K562 (cell line): ENCODE measurements around the gene SLC8A2. TPM values are rescaled to one million over a fixed set of nuclear protein-coding genes. Genes with fewer than 3 reads are reported as not detected.

Experiments used
- AFF4 ChIP-seq: sonication (generic); formaldehyde crosslinking; IDR thresholded peaks from 2 replicates; pipeline ENCODE4 v1.8.0; 2023; ENCODE audit warnings: mild to moderate bottlenecking, missing genetic modification reagents
- C11orf30 ChIP-seq: fragments of 450-650 bp; IDR thresholded peaks from 2 replicates; pipeline ENCODE4 v1.6.1; 2016; ENCODE audit warnings: low read depth, mild to moderate bottlenecking
- DMBX1 ChIP-seq: fragments of 250-450 bp; sonication (Bioruptor Pico); IDR thresholded peaks from 2 replicates; pipeline ENCODE4 v1.8.0; 2022; ENCODE audit warnings: inconsistent platforms, mild to moderate bottlenecking, moderate library complexity, borderline replicate concordance
- FOXK1 ChIP-seq: sonication (generic); formaldehyde crosslinking; IDR thresholded peaks from 2 replicates; pipeline ENCODE4 v1.8.0; 2022; ENCODE audit warnings: missing genetic modification reagents, mild to moderate bottlenecking, borderline replicate concordance
- PHF21A ChIP-seq: fragments of 450-650 bp; IDR thresholded peaks from 2 replicates; pipeline ENCODE4 v1.6.1; 2017; ENCODE audit warnings: low read depth, borderline replicate concordance
- SIX5 ChIP-seq, 2 experiments: IDR thresholded peaks; 2 replicates each; pipeline ENCODE4 v1.6.1; 2011; ENCODE audit warnings: low read length in 2 of 2, borderline replicate concordance in 1 of 2, low read depth in 1 of 2, mild to moderate bottlenecking in 1 of 2, moderate library complexity in 1 of 2; ENCODE audit not compliant: insufficient read depth in 1 of 2
- SPI1 ChIP-seq: IDR thresholded peaks from 2 replicates; pipeline ENCODE4 v1.6.1; 2011; ENCODE audit warnings: low read depth, low read length, control low read depth, borderline replicate concordance
- SRF ChIP-seq, 2 experiments: fragments of 250-450, 450-650 bp in 1 of 2; sonication (Bioruptor Pico) in 1 of 2; sonication (generic) in 1 of 2; formaldehyde crosslinking; IDR thresholded peaks; 2 replicates each; pipeline versions ENCODE4 v1.5.0 to v1.5.1; 2020 to 2022; ENCODE audit warnings: mild to moderate bottlenecking in 1 of 2, missing genetic modification reagents in 1 of 2
- ZBTB17 ChIP-seq: fragments of 450-650 bp; formaldehyde crosslinking; IDR thresholded peaks from 2 replicates; pipeline ENCODE4 v1.4.0; 2020; ENCODE audit warnings: mild to moderate bottlenecking
- ZNF280B ChIP-seq: fragments of 250-450 bp; sonication (Bioruptor Pico); IDR thresholded peaks from 2 replicates; pipeline ENCODE4 v1.5.1; 2021; ENCODE audit warnings: mild to moderate bottlenecking
- ZNF407 ChIP-seq: fragments of 450-650 bp; IDR thresholded peaks from 2 replicates; pipeline ENCODE4 v1.6.1; 2016; ENCODE audit warnings: low read depth
- ZNF511 ChIP-seq: sonication (generic); formaldehyde crosslinking; IDR thresholded peaks from 2 replicates; pipeline ENCODE4 v1.8.0; 2022; ENCODE audit warnings: mild to moderate bottlenecking, missing genetic modification reagents
- polyA plus RNA-seq, 8 experiments: library from polyadenylated mRNA; depleted of rRNA in 4 of 8; stranded (reverse) in 5 of 8; unstranded in 3 of 8; fragments of >200 nt; fragmentation: Nextera tagmentation in 2 of 8; fragmentation: Illumina TruSeq in 1 of 8; extraction: Ambion mirVana in 2 of 8; extraction: Trizol in 1 of 8; gene quantifications; 2 replicates each; pipeline versions ENCODE4 v1.2.1 to v1.2.3, GENCODE V29; 2011 to 2014; ENCODE audit warnings: inconsistent platforms in 1 of 8, missing spikeins in 1 of 8
- total RNA-seq, 7 experiments: library from RNA; depleted of rRNA in 6 of 7; stranded (reverse); fragments of >200 nt in 6 of 7; fragmentation: Illumina TruSeq in 2 of 7; extraction: Trizol in 2 of 7; gene quantifications; 2 replicates each; pipeline versions ENCODE4 v1.2.1 to v1.2.3, GENCODE V29; 2011 to 2021; ENCODE audit warnings: low replicate concordance in 1 of 7

The SLC8A2 gene
- total and polyA plus RNA-seq, 9 of the 15 experiments (the other 6 are each of a cell fraction or from before 2014, with no cell fraction given): 0.07 to 0.66 (median 0.24) TPM; not detected in 3

GRCh38 chr19:47497050-47497766 lies 25.5 kb upstream of the SLC8A2 start (continued):
- no peak for TF ChIP-seq AFF4 (CRISPR knock-in tag)
- TF ChIP-seq SRF (CRISPR knock-in tag; IDR thresholded peaks at IDR 0.05): no peak
- TF ChIP-seq C11orf30: no peak
- TF ChIP-seq ZNF407: no peak
- TF ChIP-seq ZNF511 (CRISPR knock-in tag): no peak
- peak; percentile 14; the same call in 1 of the 2 replicates for TF ChIP-seq ZBTB17 (CRISPR knock-in tag)
- no peak for TF ChIP-seq PHF21A
- TF ChIP-seq SPI1: no peak
- no peak for TF ChIP-seq FOXK1
- TF ChIP-seq DMBX1 (CRISPR knock-in tag): peak; percentile 27; the same call in 1 of the 2 replicates
- no peak for TF ChIP-seq ZNF280B (CRISPR knock-in tag)
- TF ChIP-seq SIX5 (IDR thresholded peaks at IDR 0.05; ENCODE audit: borderline replicate concordance in 1 of 2, insufficient read depth in 1 of 2, low read depth in 1 of 2, low read length in 2 of 2): no peak
